GM18861 (cell line): ENCODE data around the gene MED27.

Experiments
- ATAC-seq: cut with Tn5 transposase; IDR thresholded peaks from one replicate; pipeline ENCODE4 v1.9.1; 2021; ENCODE audit not compliant: unreplicated experiment

The MED27 gene

DNA sequence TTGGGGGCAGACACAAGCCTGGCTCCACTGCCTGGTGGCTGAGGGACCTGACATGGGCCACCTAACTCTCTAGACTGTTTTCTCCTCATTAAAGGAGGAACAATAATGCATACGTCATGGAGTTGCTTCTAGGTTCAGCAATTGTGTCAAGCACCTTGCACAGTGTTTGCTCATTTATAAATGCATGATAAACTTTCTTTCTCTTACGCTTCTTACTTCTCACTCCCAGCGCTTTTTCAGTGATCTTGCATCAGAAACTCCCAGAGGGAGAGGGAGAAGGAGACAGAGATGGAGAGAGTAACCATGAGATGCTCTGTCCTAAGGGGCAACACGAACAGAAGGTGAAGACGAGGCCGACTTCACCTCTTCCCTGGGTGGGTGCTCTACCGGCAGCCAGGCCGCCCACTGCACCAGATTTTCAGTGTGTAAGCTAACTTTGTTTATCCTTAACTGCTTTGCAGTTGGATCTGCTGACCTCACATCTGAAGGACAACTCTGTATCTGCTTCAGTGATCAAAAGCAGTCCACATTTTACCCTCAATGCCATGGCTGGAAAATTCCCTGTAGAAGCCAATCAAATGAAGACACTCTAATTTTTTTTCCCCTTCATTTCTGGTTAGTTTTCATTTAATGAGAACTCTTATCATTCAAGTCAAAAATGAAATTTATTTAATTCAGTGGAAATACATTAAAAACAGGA, 35.3 kb downstream of the MED27 start:
- ATAC-seq, result no peak

DNA sequence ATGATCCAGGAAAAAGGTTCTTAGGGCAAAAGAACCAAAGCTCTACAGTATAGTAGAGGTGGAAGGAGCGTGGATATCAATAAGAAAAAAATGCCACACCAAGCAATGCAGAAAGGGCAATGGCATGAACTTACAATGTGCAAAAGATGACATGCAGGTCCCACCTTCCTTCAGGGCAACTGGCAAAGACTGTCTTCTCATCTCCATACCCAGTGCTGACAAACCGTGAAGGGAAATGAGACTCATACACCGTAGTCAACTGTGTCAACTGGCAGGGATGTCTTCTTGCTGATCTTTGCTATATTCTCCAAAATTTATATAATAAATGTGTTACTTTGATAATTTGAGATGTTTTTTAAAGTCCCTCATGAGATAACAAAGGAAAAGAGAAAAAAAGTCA, 36.0 kb downstream of the MED27 start:
- no peak for ATAC-seq

DNA sequence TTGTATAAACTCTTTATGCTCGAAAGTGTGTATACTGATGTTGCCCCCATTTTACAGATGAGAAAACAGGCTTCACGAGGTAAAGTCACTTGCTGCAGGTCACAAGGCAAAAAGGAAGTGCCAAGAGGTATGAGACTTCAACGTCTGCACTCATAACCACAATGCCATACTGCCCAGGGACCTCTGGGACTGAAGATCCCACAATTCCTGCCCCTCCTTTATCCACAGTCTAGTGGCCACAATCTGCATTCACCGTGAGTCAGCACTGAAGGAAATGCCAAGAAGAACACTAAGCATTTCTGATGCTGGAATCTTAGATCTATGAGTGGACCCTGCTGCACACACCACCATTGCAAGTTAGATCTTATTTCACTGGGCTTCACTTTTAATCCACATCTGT, 37.3 kb downstream of the MED27 start:
- ATAC-seq, result no peak

DNA sequence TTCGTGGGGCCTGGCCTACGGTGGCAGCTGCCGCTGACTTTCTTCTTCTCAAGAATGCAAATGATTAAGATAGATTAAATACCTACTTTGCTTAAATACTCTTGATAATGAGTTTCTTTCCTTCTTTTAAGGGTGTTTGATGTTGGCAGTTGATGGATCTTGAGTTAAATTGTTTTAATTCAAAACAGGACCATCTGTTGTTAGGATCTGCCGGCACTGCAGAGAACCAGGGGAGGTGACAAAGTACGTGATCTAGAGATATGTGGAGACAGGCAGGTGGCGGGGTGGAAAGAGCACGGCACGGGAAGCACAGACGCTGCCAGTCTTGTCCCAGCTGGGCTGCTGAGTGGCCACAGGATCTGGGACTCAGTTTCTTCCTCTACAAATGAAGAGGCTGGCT, 37.9 kb downstream of the MED27 start:
- no peak for ATAC-seq

DNA sequence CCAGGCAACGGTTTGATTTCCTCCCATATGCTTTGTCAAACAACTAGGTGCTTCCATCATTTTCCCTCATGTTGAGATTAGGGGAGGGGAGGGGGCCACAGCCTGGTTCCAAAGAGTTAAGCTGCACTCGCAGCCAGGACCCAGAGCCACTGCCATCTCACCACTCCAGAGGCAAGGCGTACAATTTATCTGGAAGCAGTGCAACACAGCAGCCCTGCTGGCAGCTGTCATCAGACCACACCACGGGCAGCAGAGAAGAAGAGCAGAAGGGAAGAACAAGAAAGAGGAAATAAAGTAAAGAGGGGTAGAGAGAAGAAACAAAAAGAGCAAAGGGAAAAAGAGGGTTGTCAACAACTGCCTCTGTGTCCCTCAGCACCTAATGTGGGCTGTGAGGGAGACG, 38.9 kb downstream of the MED27 start:
- ATAC-seq, result no peak

DNA sequence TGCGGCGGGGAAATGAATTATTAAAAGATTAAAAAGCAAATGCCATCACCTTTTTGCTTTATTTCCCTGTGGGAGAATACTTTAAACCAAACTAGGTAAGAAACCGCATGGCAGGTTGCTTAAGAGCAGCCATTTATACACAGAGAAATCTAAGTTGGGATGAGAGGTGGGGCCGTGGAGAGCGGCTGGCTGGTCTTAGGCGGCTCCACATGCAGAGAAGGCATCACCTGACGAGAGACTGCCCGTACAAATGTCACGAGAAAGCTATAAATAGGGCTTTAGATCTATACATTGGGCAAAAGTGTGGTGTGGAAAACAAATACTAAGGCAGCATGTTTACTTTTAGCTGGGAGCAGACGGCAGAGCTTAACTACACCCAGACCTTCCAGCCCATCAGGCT, 39.4 kb downstream of the MED27 start:
- ATAC-seq, result no peak

DNA sequence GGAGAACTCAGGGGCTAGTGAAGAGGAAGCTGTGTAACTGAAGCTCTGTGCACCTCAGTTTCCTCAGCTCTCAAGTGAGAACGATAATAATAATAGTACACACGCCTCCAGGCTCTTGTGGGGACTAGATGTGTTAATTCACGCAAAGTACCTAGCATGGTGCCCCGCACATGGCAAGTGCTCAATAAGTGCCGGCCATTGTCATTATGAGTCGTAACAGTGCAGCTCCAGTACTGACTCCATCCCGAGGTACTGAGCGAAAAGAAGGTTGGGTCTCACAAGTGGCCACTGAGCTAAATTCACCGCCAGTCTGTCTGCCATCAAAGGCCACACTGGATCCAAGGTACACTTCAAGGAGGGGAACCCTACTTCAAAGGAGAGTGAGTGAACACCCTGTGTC, 40.4 kb downstream of the MED27 start:
- ATAC-seq, result no peak

DNA sequence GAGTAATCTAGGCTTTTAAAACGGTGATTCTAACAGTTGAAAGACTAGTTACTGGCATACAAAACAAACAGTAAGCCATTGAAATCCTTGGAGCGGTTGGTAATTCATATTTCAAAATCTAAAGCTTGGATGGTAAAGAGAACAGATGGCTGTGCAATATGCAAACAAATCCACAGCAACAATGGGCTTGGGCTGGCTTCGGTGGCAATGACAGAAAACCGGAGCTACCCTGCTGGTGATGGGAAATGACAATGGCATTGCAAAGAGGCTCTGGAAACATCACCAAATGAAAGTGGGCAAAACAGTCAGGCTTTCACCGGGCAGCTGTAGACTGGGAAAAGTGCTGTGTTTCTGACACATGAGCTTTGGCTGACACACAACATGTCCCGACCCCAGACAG, 42.2 kb downstream of the MED27 start:
- no peak for ATAC-seq

DNA sequence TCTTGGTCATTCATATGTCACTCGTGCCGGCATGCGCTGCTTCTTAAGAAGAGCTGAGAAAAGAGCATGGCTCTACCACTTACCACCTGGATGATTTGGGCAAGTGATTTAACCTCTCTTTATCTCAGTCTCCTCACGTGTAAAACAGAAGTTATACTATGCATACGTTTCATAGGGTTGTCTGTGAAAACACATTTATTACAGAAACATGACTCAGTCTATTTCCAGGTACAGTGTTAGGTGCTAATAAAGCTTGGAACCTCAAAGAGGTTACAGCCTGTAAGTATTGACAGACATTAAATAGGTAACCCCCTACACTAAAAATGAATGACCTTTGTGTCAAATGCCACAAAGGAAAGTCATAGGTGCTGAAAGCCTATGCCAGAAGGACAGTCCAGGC, 43.1 kb downstream of the MED27 start:
- no peak for ATAC-seq

DNA sequence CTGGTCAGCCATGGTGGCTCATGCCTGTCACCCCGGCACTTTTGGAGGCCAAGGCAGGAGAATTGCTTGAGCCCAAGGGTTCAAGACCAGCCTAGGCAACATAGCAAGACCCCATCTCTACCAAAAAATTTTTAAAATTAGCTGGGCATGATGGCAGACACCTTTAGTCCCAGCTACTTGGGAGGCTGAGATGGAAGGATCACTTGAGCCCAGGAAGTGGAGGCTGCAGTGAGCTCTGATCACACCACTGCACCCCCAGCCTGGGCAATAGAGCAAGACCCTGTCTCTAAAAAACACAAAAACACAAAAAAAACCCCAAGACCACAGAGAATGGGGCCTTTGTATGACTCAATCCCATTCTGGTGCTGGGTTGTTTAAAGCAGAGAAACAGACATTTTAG, 44.0 kb downstream of the MED27 start:
- no peak for ATAC-seq

DNA sequence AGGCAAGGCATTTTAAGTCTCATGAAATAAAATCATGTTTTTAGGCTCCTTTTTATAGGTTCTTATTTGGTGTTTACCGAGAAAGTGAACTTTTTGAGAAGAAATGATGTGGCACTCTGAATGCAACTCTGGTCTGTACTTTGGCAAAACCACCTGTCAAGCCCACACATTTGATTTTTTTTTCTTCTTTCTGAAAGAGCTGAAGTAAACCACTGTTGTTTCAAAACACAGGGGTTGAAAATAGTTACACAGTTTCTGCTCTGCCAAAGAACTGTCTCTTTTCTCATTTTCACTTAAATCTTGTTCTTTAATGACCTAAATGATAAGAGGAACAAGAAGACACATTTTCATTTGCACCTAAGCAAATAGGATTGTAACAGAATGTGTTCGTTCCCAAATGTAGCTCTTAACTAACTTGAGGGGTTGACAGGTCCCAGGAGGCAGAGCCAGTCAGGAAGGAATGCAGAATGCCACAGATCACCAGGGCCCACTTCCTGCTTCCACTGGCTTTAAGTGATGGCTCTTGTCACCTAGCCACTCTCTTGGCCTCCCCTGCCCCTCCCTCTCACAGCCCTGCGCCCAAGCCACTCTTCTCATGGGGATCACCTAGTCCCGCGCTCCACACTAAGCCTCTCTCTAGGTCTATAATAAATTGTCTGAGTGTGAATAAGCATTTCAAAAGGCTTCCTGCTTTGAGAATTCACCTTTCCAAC, 47.3 kb downstream of the MED27 start:
- no peak for ATAC-seq

DNA sequence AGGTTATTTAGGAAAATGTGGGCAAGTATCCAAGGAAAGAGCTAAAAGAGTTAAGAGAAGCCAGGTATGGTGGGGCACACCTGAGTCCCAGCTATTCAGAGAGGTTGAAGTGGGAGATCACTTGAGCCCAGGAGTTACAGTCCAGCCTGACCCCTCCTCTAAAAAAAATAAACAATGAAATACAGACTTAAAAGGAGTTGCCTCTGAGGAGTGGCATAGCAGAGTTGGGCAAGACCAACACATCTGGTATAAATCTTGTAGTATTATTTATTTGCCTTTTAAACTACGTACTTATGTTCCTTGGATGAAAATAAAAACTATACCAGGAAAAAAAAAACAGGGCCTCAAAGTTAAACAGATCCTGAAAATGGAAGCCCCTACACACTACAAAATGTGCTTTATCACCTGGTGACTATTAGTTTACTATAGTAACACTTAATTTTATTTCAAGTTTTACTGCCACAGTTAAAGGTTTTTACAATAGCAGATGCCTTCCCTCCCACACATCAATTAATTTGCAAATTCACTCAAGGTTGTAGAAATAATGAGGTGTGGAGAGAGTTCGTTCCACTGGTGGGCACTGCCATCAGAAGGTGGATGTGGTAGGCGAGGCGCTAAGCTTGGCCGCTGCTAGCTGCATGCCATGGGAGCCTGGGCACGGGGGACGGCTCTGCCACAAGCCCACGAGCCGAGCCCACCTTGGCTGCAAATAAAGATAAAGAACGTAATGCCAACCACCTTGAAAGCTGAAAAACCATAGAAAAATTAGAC, 48.0 kb downstream of the MED27 start:
- no peak for ATAC-seq

DNA sequence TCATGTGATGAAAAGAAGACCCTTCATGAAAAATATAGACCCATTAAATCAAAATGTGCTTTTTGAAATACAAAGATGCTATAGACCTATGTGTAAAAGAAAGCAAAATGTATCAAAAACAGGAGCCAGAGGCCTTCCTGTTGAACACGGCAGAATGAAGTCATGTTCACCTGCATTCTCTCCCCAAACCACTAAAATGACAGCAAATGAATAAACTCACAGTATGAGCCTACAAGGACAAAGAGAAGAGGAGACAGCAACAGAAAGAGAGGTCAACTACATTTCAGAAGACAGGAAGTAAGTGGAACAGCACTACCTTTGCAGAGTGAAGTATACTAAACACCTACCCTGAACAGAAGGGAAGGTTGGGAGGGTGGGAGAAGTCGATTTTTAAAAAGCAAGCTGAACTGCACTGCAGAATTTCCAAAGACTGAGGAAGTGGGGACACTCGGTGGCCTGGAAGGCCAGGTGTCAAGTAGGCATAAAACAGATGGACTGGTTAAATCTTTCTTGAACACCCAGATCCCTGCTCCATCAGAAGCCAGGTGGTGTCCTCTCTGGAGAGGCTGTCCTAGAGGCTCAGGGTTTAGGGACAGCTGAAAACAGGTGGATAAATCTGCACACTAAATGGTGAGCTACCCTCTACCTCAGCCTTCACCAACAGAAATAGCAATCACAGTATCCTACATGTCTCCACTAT, 48.9 kb downstream of the MED27 start:
- no peak for ATAC-seq

DNA sequence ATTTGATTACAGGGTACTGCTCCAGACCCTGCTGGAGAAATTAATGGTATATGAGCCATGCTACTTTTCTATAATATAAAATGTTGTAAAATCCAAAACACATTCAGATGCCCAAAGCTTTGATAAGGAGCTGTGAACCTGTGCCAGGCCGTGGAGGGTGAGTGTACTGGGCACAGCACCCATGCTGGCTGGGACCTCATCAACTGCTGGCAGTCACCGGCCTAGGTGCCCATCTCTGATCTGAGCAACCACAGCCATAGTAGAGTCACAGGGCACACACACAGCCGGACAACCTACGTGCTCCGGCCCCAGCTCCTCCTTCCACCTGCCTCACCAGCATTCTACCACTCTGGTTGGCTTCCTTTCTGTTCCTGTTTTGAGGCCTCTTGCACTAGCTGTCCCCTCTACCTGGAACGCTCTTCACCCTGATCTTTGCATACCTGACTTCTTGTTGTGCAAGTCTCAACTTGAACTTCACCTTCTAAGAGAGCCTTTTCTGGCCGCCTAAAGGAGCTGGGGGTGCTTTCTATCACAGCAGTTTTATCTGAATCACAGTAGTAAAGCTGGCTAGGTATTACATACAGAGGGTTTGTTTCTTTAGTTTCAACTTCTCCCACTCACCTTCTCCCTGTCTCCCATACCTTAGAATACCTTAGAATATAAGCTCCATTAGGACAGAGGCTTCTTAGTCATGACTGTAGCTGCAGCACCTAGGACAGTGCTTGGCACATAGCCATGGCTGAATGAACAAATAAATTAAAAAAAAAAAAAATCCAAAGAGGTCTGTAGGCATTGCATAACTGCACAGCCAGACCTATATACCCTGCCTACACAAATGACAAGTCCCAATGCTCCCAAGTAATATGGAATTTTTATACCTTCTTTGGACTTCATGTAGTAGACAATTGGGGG, 51.7 kb downstream of the MED27 start:
- ATAC-seq, result no peak

DNA sequence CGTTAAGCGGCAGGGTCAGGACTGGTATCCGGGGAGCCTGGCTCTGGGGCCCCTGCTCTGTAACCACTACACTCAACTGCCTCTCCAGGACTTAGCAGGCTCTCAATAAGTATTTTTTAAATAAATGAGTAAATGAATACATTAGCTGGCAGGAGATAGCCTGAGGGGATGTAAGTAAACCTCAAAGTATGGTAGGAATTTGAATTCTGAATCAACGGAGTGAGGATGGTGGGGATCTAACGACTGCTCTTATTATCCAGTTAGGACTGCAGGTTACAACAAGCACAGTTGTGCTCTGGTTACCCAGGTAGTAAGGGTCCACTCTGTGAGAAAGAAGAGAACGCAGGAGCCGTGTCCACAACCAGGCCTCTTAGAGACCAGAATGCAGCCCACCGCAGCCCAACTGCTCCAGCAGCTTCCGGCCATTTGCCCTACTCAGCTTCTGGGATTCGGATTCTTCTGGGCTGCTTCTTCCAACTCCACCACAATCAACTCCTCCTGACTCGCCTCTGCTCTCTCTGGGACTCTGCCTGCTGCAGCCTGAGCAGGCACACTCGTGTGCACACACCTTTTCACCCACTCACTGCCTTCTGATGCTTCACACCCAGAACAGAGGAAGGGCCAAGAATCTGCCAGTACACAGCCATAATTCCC, 52.6 kb downstream of the MED27 start:
- ATAC-seq, result no peak

DNA sequence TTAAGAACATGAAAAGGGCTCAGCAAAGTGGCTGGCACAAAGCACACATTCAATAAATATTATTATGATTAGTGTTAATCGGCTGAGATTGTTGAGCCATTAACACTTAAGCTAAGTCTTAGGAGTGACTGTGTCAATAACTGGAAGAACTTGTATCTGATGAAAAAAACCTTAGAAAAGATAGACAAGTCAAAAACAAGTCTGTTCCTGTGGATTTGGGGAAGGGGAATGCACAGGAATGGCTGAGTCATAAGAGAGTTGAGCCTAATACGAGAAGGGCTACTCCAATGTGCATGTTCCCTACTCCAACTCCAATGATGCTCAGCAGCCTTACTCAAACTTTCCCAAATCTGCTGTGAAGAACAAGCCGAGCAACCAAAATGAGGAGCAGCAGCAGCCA, 53.9 kb downstream of the MED27 start:
- no peak for ATAC-seq

DNA sequence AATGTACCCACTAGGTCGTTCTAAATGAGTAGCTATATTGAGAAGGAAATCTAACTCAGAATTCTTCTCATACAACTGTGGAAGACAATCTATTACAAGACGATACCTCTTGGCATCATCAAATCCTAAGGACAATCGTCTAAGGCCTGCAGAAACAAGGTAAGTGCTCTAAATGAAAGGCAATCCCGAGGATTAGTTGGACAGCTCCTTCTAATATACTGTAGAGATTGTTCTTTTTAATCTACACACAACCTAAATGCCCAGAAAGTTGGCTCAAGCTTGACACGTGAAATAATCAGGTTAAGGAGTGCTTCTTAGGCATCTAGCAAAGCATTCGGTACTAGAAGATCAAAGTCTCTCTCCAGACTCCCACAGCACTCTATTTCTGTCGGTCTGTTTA, 55.1 kb downstream of the MED27 start:
- no peak for ATAC-seq

DNA sequence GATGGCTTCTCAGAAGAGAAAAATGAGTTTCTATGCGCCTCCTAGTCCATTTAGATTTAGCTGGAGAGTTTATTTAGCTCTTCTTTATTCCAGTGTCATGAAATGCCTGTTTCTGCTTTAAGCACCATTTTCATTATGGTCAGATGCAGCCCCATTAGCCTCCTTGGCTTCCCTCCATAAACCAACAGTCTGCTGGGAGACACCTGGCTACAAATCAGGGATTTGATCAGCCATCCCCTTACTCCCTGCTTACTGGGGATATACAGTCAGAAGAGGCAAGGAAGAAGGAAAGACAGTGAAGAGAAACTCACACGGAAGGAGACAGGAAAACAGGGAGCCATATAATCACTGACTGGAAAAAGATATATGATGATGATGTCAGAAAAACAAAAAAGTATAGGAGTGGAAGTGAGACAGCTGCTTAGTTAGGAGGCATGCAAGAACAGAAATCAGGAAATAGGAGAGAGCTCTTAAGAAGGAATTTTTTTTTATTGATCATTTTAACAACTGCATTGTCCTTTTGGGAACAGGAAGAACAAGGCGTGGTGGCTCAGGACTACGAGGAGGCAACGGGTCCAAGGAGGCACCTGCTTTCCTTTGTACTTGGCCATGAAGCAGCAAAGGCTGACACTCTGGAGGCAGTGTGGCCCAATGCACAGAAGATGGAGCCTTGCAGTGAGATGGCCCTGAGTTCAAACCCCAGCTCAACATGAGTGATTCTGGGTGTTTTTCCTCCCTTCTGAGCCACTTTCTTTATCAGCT, 56.1 kb downstream of the MED27 start:
- no peak for ATAC-seq

DNA sequence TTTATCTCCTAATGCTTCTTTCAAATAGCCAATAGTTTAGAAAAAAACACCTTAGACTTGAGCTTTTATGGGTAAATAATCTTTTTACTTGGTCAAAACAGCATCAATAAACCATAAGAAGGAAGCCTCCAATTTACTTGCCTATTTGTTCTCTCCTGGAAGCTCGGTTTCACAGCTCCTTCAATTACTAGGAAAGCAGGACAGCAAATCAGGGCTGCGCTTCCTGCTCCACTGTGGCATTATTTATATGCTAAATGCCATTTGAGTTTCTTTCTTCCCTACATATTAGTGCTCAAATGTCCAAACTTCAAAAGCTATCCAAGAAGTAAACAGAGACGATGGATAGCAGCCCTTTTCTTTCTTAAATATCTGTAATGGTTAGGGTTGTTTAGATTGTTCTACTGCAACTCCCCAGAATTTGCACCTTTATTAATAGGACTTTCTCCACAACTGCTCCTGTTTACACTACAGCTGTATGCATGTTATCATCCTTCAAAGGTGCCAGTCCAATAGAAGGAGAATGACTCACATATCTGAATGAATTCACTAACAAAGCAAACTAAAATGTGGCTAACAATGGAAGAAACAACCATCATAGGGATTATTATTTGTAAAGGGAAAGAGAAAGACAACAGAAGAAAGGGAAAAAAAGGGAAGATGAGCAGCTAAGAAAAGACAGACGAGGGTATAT, 58.7 kb downstream of the MED27 start:
- ATAC-seq, result no peak
